H1 (cell line): ENCODE data around the gene NEDD9. TPM values are rescaled to one million over a fixed set of nuclear protein-coding genes. Genes with fewer than 3 reads are reported as not detected.

Experiments
- CHD7 ChIP-seq: fragments of 300-600 bp; sonication (generic); IDR thresholded peaks from 2 replicates; pipeline ENCODE4 v1.7.1; 2012; ENCODE audit warnings: low read length, moderate library complexity, mild to moderate bottlenecking, inconsistent platforms; ENCODE audit not compliant: insufficient replicate concordance
- EP300 ChIP-seq, 2 experiments: IDR thresholded peaks; 1 replicate in 1 of 2; 2 replicates in 1 of 2; pipeline ENCODE4 v1.6.1; 2011 to 2012; ENCODE audit warnings: low read depth in 2 of 2, low read length in 2 of 2, mild to moderate bottlenecking in 2 of 2, borderline replicate concordance in 1 of 2, inconsistent platforms in 1 of 2, moderate library complexity in 1 of 2
- polyA plus RNA-seq, 7 experiments: library from polyadenylated mRNA; depleted of rRNA in 3 of 7; stranded (reverse) in 5 of 7; unstranded in 2 of 7; fragments of >200 nt in 5 of 7; fragments of 200-250 nt in 2 of 7; gene quantifications; 1 replicate in 5 of 7; 2 replicates in 1 of 7; 4 replicates in 1 of 7; pipeline versions ENCODE4 v1.2.1 to v1.2.3, GENCODE V29; 2011 to 2013; ENCODE audit warnings: missing spikeins in 2 of 7, mixed read lengths in 2 of 7
- total RNA-seq: library from RNA; stranded (reverse); fragmentation: NEBNext Ultra II Directional; extraction: Animal tissue kit (Norgen Biotek cat#: 25700); gene quantifications from 2 replicates; pipeline ENCODE4 v1.2.1, GENCODE V29; 2021

Gene NEDD9
- total and polyA plus RNA-seq, 2 of the 8 experiments (the other 6 are each of a cell fraction or from before 2014, with no cell fraction given): 3.6 to 12.0 TPM

GRCh38 chr6:11181478-11182136 is 50.9 kb downstream of the NEDD9 start (continued):
- no peak for TF ChIP-seq CHD7
- TF ChIP-seq EP300 (IDR thresholded peaks at IDR 0.05; ENCODE audit: borderline replicate concordance in 1 of 2, low read depth in 2 of 2, low read length in 2 of 2): no peak
